MM.1S (cell line): ENCODE results near the gene PPP2R5C.

Source experiments
- DNase-seq: peaks from one replicate; pipeline ENCODE4 v3.0.0-alpha.2; 2015
- H2AFZ ChIP-seq: fragments of 300-600 bp; sonication (generic); 2 replicates; pipeline ENCODE4 v1.6.0; 2016; ENCODE audit warnings: antibody characterized with exemption, low read length
- H3F3A ChIP-seq: fragments of 300-600 bp; sonication (generic); 2 replicates; pipeline ENCODE4 v1.6.1; 2016; ENCODE audit warnings: mild to moderate bottlenecking, antibody characterized with exemption, low read length, moderate library complexity, mixed read lengths; ENCODE audit not compliant: insufficient read depth
- H3K27ac ChIP-seq: fragments of 300-600 bp; sonication (generic); 2 replicates; pipeline ENCODE4 v1.5.1; 2016; ENCODE audit warnings: mild to moderate bottlenecking, low read length
- H3K27me3 ChIP-seq: fragments of 300-600 bp; sonication (generic); replicated peaks from 2 replicates; pipeline ENCODE4 v1.6.0; 2016; ENCODE audit warnings: low read length; ENCODE audit not compliant: insufficient read depth
- H3K36me3 ChIP-seq: fragments of 300-600 bp; sonication (generic); replicated peaks from 2 replicates; pipeline ENCODE4 v1.6.1; 2016; ENCODE audit warnings: mild to moderate bottlenecking, low read length, mixed read lengths; ENCODE audit not compliant: insufficient read depth
- H3K4me1 ChIP-seq: fragments of 300-600 bp; sonication (generic); 2 replicates; pipeline ENCODE4 v1.6.1; 2016; ENCODE audit warnings: low read length, mixed read lengths
- H3K4me2 ChIP-seq: fragments of 300-600 bp; sonication (generic); 2 replicates; pipeline ENCODE4 v1.6.0; 2016; ENCODE audit warnings: low read depth, low read length
- H3K4me3 ChIP-seq: fragments of 300-600 bp; sonication (generic); 2 replicates; pipeline ENCODE4 v1.5.1; 2016; ENCODE audit warnings: low read length, mixed read lengths
- H3K79me2 ChIP-seq: fragments of 300-600 bp; sonication (generic); 2 replicates; pipeline ENCODE4 v1.6.1; 2016; ENCODE audit warnings: mixed run types, low read length, mixed read lengths
- H3K9ac ChIP-seq: fragments of 300-600 bp; sonication (generic); 2 replicates; pipeline ENCODE4 v1.6.1; 2016; ENCODE audit warnings: low read length, mixed read lengths
- H3K9me2 ChIP-seq: fragments of 300-600 bp; sonication (generic); replicated peaks from 2 replicates; pipeline ENCODE4 v1.6.1; 2016; ENCODE audit warnings: mild to moderate bottlenecking, low read length, mixed read lengths; ENCODE audit not compliant: insufficient read depth
- H3K9me3 ChIP-seq: fragments of 300-600 bp; sonication (generic); replicated peaks from 2 replicates; pipeline ENCODE4 v1.6.1; 2016; ENCODE audit warnings: mild to moderate bottlenecking, low read length, mixed read lengths; ENCODE audit not compliant: insufficient read depth
- H4K20me1 ChIP-seq: fragments of 300-600 bp; sonication (generic); 2 replicates; pipeline ENCODE4 v1.6.1; 2016; ENCODE audit warnings: mild to moderate bottlenecking, low read length, moderate library complexity, mixed read lengths; ENCODE audit not compliant: insufficient read depth
- CTCF ChIP-seq: fragments of 300-600 bp; sonication (generic); IDR thresholded peaks from 2 replicates; pipeline ENCODE4 v1.5.1; 2016; ENCODE audit warnings: antibody characterized with exemption, low read length, mixed read lengths
- EZH2 ChIP-seq: fragments of 300-600 bp; sonication (generic); optimal IDR thresholded peaks from 2 replicates; pipeline ENCODE3; 2017; ENCODE audit warnings: low read depth, mild to moderate bottlenecking, antibody characterized with exemption, low read length, mixed read lengths
- EZH2phosphoT487 ChIP-seq: fragments of 300-600 bp; sonication (generic); IDR thresholded peaks from 2 replicates; pipeline ENCODE4 v1.6.1; 2018; ENCODE audit warnings: antibody characterized with exemption, low read length

Gene PPP2R5C

GRCh38 chr14:101823066-101823465 is 61.6 kb downstream of the PPP2R5C start:
- peak overlapping the region; percentile 100; the same call in 1 of the 2 replicates for H3K27ac ChIP-seq
- H3K36me3 ChIP-seq = no peaks in the 10 kb centered on the region; the same call in 1 of the 2 replicates
- no peak overlapping the region for H2AFZ ChIP-seq
- no peak overlapping the region for H3K9ac ChIP-seq
- DNase-seq = no peak
- H3K4me1 ChIP-seq = peaks cover 35% of the 10 kb centered on the region
- H3F3A ChIP-seq = peaks cover 12% of the 10 kb centered on the region
- H3K4me2 ChIP-seq = no peak overlapping the region
- no peaks in the 10 kb centered on the region for H4K20me1 ChIP-seq
- no peaks in the 10 kb centered on the region for H3K9me3 ChIP-seq
- H3K9me2 ChIP-seq = no peaks in the 10 kb centered on the region
- peaks cover 85% of the 10 kb centered on the region for H3K79me2 ChIP-seq
- H3K27me3 ChIP-seq = no peaks in the 10 kb centered on the region
- H3K4me3 ChIP-seq = no peak overlapping the region
- TF ChIP-seq EZH2 (no peak), EZH2phosphoT487 (no peak), CTCF (no peak)

- no peak overlapping the region for H3K4me3 ChIP-seq
- peaks cover 12% of the 10 kb centered on the region for H3F3A ChIP-seq
- peak overlapping the region; percentile 100 for H3K27ac ChIP-seq
These were observed 62.1 kb downstream of the PPP2R5C start for GRCh38 chr14:101823511-101824120.

GRCh38 chr14:101824339-101824727 is 62.8 kb downstream of the PPP2R5C start:
- no peaks in the 10 kb centered on the region for H3K9me3 ChIP-seq
- no peaks in the 10 kb centered on the region for H3K9me2 ChIP-seq
- H3K27me3 ChIP-seq = no peaks in the 10 kb centered on the region
- no peak overlapping the region for H2AFZ ChIP-seq
- TF ChIP-seq EZH2phosphoT487 = no peak
- TF ChIP-seq CTCF = no peak
- TF ChIP-seq EZH2 = no peak
- H4K20me1 ChIP-seq = no peaks in the 10 kb centered on the region
- peak overlapping the region; percentile 87 for H3K9ac ChIP-seq
- H3K79me2 ChIP-seq = peaks cover 85% of the 10 kb centered on the region
- peaks cover 12% of the 10 kb centered on the region for H3F3A ChIP-seq
- no peaks in the 10 kb centered on the region for H3K36me3 ChIP-seq
- no peak for DNase-seq
- peak overlapping the region; percentile 86 for H3K4me2 ChIP-seq
- peak overlapping the region; percentile 43 for H3K4me3 ChIP-seq
- peaks cover 35% of the 10 kb centered on the region for H3K4me1 ChIP-seq
- peak overlapping the region; percentile 100 for H3K27ac ChIP-seq

More at GRCh38 chr14:101823511-101824120, 62.1 kb downstream of the PPP2R5C start:
- peaks cover 35% of the 10 kb centered on the region for H3K4me1 ChIP-seq
- H3K4me2 ChIP-seq = peak overlapping the region; percentile 86
- H4K20me1 ChIP-seq = no peaks in the 10 kb centered on the region
- H3K9me2 ChIP-seq = no peaks in the 10 kb centered on the region
- no peak overlapping the region for H2AFZ ChIP-seq
- no peaks in the 10 kb centered on the region; the same call in 1 of the 2 replicates for H3K36me3 ChIP-seq
- no peak overlapping the region for H3K9ac ChIP-seq
- DNase-seq = no peak
- no peaks in the 10 kb centered on the region for H3K9me3 ChIP-seq
- peaks cover 85% of the 10 kb centered on the region for H3K79me2 ChIP-seq
- H3K27me3 ChIP-seq = no peaks in the 10 kb centered on the region
- no peak for TF ChIP-seq EZH2
- TF ChIP-seq EZH2phosphoT487 = no peak
- TF ChIP-seq CTCF = no peak
